HG03045 (cell line): ENCODE data around the gene PLEKHG4B.

Experiments used
- ATAC-seq: cut with Tn5 transposase; IDR thresholded peaks from one replicate; pipeline ENCODE4 v1.9.1; 2021; ENCODE audit warnings: mild to moderate bottlenecking, moderate library complexity; ENCODE audit not compliant: unreplicated experiment

The PLEKHG4B gene

DNA sequence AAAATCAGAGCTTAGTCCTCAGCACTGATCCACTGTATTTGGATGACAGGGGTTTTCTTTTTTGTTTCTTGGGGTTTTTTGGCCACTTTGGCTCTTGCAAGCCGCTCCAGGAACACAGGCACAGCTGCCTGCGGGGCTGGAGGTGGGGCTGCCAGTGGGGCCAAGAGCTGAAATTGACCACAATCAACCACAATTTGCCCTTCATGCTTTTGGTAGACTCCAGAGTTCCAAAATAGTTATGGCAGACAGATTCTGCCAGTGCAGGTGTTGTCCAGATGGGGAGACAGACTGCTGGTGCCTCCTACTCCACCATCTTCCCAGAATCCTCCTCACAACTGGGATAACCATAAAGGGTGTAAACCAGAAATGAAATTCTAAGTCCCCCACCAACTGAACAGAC, 36.5 kb downstream of the PLEKHG4B start:
- ATAC-seq = no peak

- no peak for ATAC-seq
Measured at GRCh38 chr5:129148-129547, 37.2 kb downstream of the PLEKHG4B start.

DNA sequence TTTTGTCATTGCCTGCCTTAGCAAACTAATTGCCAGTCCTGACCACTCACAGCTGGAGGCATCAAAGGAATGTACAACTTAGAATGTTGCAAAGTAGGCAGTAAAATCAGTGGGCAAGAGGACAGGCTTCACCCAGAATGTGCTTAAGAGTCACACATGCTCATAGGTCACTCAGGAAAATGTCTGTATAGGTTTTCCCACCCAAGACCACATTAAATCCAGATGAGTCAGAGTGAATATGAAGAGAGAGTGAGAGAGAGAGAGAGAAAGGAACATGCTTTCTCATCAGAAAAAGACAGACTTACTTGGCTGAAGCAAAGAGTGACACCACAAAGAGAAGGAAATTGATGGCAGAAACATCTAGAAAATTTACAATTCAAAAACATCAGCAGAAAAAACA, 37.9 kb downstream of the PLEKHG4B start:
- ATAC-seq = no peak

GRCh38 chr5:130601-131131, 38.7 kb downstream of the PLEKHG4B start:
- ATAC-seq = no peak

- no peak for ATAC-seq
Measured at GRCh38 chr5:136901-137300, 44.9 kb downstream of the PLEKHG4B start.

DNA sequence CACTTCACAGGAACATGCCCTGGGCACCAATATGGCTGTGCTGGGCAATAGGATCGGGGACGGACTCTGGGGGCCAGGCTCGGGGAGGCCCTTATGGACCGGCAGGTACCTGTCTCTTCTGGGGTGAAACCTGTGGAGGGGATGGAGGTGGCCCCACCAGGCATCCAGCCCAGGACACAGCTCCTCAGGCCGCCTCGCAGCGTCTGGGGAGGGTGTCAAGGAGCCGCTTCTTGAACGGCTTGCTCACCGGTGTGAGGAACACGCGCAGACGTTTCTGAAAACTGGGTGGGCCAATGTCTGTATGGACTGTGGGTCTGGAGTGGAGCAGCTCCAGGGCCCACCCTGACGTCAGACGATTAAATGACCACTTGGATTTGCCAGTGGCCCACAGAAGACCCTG, 45.8 kb downstream of the PLEKHG4B start:
- no peak for ATAC-seq

- no peak for ATAC-seq
Measured at GRCh38 chr5:138936-139335, 47.0 kb downstream of the PLEKHG4B start.

- no peak for ATAC-seq
Measured at GRCh38 chr5:139579-140442, 47.8 kb downstream of the PLEKHG4B start.

DNA sequence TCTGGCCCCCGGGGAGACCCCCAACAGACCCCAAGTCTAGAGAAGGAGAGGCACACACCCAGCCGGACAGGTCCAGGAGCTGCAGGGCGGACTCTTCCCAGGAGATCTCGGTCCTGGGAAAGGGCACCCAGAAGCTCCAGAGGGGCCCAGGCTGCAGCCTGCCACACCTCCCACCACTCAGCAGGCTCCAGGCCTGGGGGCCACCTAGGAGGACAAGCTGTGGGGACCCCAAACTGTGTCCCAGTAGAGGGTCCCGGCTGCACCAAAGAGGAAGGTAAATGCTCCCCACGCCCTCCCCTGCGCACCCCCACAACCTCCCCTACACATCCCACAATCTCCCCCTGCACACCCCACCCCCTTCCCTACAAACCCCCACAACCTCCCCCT, 48.5 kb downstream of the PLEKHG4B start:
- ATAC-seq = no peak

DNA sequence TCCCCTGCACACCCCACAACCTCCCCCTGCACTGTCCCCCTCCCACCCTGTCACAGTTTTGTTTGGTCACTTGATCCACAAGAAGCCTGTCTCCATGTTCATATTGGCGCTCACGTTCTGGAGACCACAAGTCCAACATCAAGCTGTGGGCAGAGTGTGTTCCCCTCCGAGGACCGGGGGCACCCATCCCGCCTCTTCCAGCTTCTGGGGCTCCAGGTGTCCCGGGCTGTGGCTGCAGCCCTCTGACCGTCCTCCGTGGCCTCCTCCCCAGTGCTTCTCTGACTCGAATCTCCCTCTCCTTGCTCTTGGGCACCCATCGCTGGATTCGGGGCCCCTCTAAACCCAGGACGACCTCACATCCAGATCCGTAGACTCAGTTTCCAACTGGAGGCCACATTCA, 49.2 kb downstream of the PLEKHG4B start:
- no peak for ATAC-seq

GRCh38 chr5:141761-142160, 49.8 kb downstream of the PLEKHG4B start:
- ATAC-seq = no peak

- no peak for ATAC-seq
Measured at GRCh38 chr5:142246-142810, 50.4 kb downstream of the PLEKHG4B start.

DNA sequence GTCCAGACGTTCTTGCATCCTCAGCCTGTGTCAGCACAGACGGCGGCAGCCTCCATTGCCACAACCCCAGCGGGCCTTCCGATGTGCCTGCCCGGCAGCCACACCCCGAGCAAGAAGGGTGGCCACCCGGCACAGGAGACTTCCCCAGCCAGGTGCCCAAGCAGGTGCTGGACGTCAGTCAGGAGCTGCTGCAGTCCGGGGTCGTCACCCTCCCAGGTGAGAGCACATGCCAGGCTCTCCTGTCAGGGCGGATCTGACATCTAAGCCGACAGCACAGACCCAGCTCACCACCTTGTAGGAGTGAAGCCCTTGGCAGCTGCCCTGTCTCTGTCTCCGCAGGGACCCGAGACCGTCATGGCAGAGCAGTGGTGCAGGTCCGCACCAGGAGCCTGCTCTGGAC, 51.1 kb downstream of the PLEKHG4B start:
- ATAC-seq = no peak

DNA sequence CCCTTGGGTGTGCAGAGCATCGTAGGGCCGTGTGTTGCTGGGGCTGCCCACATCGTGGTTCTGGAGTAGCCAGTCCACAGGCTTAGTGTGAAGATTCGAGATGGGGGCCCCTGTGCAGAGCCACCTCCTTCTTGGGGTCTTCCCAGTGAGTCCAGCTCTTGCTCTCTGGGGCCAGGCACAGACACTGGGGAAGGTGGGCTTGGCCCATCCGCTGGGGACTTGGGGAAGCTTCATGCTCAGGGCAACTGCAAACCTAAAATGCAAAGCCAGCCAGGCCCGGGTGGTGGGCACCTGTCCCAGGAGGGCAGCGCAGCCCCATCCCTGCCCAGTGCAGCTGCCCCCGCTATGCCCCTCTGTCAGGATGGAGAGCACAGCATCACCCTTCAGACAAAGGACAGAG, 53.0 kb downstream of the PLEKHG4B start:
- no peak for ATAC-seq

DNA sequence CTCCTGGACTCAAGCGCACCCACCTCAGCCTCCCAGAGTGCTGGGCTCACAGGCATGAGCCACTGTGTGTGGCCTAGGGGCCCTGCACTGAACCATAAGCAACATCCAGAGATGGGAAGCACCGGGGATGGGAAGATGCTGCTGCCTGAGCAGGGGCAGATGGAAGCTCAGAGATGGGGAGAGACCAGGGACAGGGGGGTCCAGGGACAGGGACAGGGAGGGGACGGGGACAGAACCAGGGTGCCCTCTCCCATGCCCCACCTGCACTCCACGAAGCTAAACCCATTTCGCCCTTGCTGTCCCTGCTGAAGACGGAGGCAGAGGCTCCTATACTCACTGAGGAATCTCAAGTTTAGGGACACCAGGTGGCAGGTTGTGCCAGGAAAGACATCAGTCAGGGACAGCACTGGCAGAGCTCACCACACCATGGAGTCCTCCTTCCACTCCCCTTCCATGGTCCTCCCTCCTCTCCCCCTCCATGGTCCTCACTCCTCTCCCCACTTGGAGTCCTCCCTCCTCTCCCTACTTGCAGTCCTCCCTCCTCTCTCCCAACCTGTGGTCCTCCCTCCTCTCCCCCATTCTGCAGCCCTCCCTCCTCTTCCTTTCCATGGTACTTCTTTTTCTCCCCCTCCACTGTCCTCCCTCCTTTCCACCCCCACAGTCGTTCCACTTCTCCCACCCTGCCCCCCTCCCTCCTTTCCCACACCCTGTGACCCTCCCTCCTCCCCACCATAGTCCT, 53.8 kb downstream of the PLEKHG4B start:
- ATAC-seq = no peak

GRCh38 chr5:147751-148150, 55.8 kb downstream of the PLEKHG4B start:
- no peak for ATAC-seq

- ATAC-seq = no peak
Measured at GRCh38 chr5:149745-150485, 57.9 kb downstream of the PLEKHG4B start.

GRCh38 chr5:150746-151145, 58.8 kb downstream of the PLEKHG4B start:
- ATAC-seq = no peak

- ATAC-seq = no peak
Measured at GRCh38 chr5:152077-152476, 60.1 kb downstream of the PLEKHG4B start.

DNA sequence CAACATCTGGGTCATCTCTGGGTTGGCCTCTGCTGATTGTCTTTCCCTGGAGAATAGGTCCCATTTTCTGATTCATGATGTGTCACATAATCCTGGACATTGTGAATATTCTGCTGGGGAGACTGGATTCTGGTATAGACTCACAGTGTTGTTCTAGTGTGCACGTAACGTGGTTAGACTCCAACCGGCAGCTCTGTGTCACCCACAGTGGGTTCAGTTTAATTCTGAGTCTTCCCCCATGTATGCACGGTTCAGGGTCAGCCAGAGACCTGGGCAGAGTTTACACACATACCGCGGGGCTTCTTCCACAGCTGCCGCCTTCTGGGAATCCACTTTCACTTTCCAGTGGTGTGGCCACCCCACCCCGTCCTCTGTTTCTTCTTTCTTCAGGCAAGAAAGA, 61.3 kb downstream of the PLEKHG4B start:
- ATAC-seq = no peak

DNA sequence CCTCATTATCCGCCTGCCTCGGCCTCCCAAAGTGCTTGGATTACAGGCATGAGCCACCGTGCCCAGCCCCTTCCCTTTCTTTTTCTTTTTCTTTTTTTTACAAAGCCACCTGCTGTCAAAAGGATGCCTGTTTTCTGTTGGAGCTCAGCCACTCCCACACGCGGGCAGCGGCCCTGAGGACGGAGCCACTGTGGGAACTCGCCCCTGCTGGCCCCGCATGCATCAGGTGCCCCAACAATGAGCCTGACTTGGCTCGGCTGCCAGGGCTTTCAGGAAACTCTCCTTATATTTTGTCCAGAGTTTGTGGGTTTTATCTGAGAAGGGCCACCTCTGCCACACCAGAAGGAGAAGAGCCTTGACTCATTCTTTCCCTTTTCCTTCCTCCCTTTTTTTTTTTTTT, 62.3 kb downstream of the PLEKHG4B start:
- no peak for ATAC-seq
